ENCODE data around the gene SUN3.

DNA sequence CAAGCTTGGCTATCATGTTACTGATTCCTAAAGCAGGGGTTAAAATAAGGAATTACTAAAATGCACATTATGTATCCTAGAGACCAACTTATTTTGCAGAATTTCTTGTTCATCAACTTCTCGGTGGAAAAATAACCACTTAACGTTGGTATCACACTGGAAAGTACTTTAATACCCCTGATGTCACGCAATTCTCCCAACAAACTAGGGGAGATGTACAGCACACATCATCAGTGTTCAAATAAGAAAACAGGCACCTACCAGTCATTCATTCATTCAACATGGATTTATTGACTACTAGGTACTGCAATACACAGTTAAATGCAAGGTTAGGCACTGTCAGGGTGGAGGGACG lies 50.1 kb downstream of the SUN3 start:
- TF ChIP-seq, protein P1, sequence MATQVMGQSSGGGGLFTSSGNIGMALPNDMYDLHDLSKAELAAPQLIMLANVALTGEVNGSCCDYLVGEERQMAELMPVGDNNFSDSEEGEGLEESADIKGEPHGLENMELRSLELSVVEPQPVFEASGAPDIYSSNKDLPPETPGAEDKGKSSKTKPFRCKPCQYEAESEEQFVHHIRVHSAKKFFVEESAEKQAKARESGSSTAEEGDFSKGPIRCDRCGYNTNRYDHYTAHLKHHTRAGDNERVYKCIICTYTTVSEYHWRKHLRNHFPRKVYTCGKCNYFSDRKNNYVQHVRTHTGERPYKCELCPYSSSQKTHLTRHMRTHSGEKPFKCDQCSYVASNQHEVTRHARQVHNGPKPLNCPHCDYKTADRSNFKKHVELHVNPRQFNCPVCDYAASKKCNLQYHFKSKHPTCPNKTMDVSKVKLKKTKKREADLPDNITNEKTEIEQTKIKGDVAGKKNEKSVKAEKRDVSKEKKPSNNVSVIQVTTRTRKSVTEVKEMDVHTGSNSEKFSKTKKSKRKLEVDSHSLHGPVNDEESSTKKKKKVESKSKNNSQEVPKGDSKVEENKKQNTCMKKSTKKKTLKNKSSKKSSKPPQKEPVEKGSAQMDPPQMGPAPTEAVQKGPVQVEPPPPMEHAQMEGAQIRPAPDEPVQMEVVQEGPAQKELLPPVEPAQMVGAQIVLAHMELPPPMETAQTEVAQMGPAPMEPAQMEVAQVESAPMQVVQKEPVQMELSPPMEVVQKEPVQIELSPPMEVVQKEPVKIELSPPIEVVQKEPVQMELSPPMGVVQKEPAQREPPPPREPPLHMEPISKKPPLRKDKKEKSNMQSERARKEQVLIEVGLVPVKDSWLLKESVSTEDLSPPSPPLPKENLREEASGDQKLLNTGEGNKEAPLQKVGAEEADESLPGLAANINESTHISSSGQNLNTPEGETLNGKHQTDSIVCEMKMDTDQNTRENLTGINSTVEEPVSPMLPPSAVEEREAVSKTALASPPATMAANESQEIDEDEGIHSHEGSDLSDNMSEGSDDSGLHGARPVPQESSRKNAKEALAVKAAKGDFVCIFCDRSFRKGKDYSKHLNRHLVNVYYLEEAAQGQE (IDR thresholded peaks at IDR 0.05; ENCODE audit: low read depth, low read length) = no peak
- no peak for TF ChIP-seq FOXM1 (IDR thresholded peaks at IDR 0.05; ENCODE audit: low read depth)
- TF ChIP-seq RFX5 (IDR thresholded peaks at IDR 0.05; ENCODE audit: low read length) = no peak
- TF ChIP-seq, protein P2, sequence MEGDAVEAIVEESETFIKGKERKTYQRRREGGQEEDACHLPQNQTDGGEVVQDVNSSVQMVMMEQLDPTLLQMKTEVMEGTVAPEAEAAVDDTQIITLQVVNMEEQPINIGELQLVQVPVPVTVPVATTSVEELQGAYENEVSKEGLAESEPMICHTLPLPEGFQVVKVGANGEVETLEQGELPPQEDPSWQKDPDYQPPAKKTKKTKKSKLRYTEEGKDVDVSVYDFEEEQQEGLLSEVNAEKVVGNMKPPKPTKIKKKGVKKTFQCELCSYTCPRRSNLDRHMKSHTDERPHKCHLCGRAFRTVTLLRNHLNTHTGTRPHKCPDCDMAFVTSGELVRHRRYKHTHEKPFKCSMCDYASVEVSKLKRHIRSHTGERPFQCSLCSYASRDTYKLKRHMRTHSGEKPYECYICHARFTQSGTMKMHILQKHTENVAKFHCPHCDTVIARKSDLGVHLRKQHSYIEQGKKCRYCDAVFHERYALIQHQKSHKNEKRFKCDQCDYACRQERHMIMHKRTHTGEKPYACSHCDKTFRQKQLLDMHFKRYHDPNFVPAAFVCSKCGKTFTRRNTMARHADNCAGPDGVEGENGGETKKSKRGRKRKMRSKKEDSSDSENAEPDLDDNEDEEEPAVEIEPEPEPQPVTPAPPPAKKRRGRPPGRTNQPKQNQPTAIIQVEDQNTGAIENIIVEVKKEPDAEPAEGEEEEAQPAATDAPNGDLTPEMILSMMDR (IDR thresholded peaks at IDR 0.05) = no peak
- TF ChIP-seq, protein P3, sequence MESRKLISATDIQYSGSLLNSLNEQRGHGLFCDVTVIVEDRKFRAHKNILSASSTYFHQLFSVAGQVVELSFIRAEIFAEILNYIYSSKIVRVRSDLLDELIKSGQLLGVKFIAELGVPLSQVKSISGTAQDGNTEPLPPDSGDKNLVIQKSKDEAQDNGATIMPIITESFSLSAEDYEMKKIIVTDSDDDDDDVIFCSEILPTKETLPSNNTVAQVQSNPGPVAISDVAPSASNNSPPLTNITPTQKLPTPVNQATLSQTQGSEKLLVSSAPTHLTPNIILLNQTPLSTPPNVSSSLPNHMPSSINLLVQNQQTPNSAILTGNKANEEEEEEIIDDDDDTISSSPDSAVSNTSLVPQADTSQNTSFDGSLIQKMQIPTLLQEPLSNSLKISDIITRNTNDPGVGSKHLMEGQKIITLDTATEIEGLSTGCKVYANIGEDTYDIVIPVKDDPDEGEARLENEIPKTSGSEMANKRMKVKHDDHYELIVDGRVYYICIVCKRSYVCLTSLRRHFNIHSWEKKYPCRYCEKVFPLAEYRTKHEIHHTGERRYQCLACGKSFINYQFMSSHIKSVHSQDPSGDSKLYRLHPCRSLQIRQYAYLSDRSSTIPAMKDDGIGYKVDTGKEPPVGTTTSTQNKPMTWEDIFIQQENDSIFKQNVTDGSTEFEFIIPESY (IDR thresholded peaks at IDR 0.05; ENCODE audit: borderline replicate concordance, low read depth) = no peak
- TF ChIP-seq, protein P4, sequence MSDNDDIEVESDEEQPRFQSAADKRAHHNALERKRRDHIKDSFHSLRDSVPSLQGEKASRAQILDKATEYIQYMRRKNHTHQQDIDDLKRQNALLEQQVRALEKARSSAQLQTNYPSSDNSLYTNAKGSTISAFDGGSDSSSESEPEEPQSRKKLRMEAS (IDR thresholded peaks at IDR 0.05; ENCODE audit: low read depth) = no peak
- no peak for TF ChIP-seq NFIC (IDR thresholded peaks at IDR 0.05; ENCODE audit: borderline replicate concordance)
